GM19468 (cell line): ENCODE results near the gene ZDHHC18.

Experiments used
- ATAC-seq: cut with Tn5 transposase; IDR thresholded peaks from one replicate; pipeline ENCODE4 v1.9.1; 2021; ENCODE audit warnings: mild to moderate bottlenecking, moderate library complexity, moderate number of reproducible peaks; ENCODE audit not compliant: unreplicated experiment; ENCODE audit errors: extremely low read depth

Gene ZDHHC18

GRCh38 chr1:26889551-26890466 is 63.3 kb downstream of the ZDHHC18 start, which contains the start of gene GPN2:
GPN2 (minus strand) TSS chr1:26890283; CDS start chr1:26890096, 187 bp downstream.
- ATAC-seq = no peak

GRCh38 chr1:26890467-26890796 is 63.9 kb downstream of the ZDHHC18 start:
- no peak for ATAC-seq

- no peak for ATAC-seq
These were observed 67.8 kb downstream of the ZDHHC18 start for GRCh38 chr1:26894263-26894662.

GRCh38 chr1:26897351-26897750 is 70.9 kb downstream of the ZDHHC18 start:
- ATAC-seq = no peak

GRCh38 chr1:26900001-26900814 is 73.7 kb downstream of the ZDHHC18 start, which contains the start of gene GPATCH3:
GPATCH3 (minus strand) TSS chr1:26900467; CDS start chr1:26900442, 25 bp downstream.
- ATAC-seq = no peak

- no peak for ATAC-seq
These were observed 74.5 kb downstream of the ZDHHC18 start for GRCh38 chr1:26900815-26901511.
